GM23248 (cell line): ENCODE measurements around the gene FASLG.

Experiments
- EZH2 ChIP-seq: fragments of 200-600 bp; sonication (generic); IDR thresholded peaks from 2 replicates; pipeline ENCODE4 v1.6.1; 2018; ENCODE audit warnings: antibody characterized with exemption, mild to moderate bottlenecking; ENCODE audit not compliant: insufficient read depth, poor library complexity, severe bottlenecking
- EZH2phosphoT487 ChIP-seq: fragments of 200-600 bp; sonication (generic); IDR thresholded peaks from 2 replicates; pipeline ENCODE4 v1.6.1; 2018; ENCODE audit warnings: antibody characterized with exemption, moderate library complexity, mild to moderate bottlenecking, low read depth; ENCODE audit not compliant: insufficient read depth

GRCh38 chr1:172641492-172641891, 17.4 kb upstream of the FASLG start:
- TF ChIP-seq EZH2 (no peak), EZH2phosphoT487 (no peak)
